Transverse colon (tissue), 4 donors: ENCODE results near the gene CITED1.

Source experiments
- POLR2AphosphoS5 ChIP-seq, 3 donors: sonication (generic); formaldehyde crosslinking; IDR thresholded peaks; one replicate each; pipeline ENCODE4 v1.6.1; 2016; ENCODE audit warnings: antibody characterized with exemption in 3 of 3
- TF ChIP-seq, protein P1 (sequence below), 5 experiments: fragments of 200-600 bp in 3 of 5; fragments of 450-650 bp in 2 of 5; sonication (generic) in 3 of 5; IDR thresholded peaks; 1 replicate in 2 of 5; 2 replicates in 3 of 5; pipeline ENCODE4 v1.5.1; 2016 to 2017; ENCODE audit warnings: antibody characterized with exemption in 5 of 5, inconsistent platforms in 3 of 5, mild to moderate bottlenecking in 2 of 5, moderate library complexity in 1 of 5

DNA sequence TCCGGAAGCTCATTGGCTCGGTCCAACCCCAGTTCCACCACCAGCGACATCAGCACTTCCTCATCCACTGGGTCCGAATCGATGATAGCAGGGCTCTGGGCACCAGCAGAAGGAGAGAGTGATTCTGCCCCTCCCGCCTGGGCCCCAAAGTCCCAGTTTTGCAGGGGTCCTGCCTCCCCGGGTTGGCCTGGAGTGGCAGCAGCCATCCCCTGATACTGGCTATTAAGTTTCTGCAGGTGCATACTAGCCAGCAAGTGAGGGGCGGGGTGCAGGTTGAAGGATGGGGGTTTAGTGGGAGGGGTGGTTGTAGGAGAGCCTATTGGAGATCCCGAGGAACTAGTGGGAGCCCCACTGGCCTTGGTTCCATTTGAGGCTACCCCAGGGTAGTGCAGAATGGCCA is 3.9 kb downstream of the CITED1 start:
- TF ChIP-seq, protein P1, sequence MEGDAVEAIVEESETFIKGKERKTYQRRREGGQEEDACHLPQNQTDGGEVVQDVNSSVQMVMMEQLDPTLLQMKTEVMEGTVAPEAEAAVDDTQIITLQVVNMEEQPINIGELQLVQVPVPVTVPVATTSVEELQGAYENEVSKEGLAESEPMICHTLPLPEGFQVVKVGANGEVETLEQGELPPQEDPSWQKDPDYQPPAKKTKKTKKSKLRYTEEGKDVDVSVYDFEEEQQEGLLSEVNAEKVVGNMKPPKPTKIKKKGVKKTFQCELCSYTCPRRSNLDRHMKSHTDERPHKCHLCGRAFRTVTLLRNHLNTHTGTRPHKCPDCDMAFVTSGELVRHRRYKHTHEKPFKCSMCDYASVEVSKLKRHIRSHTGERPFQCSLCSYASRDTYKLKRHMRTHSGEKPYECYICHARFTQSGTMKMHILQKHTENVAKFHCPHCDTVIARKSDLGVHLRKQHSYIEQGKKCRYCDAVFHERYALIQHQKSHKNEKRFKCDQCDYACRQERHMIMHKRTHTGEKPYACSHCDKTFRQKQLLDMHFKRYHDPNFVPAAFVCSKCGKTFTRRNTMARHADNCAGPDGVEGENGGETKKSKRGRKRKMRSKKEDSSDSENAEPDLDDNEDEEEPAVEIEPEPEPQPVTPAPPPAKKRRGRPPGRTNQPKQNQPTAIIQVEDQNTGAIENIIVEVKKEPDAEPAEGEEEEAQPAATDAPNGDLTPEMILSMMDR (IDR thresholded peaks at IDR 0.05): no peak
- no peak for TF ChIP-seq POLR2AphosphoS5 (IDR thresholded peaks at IDR 0.05)
